GM12878 (cell line): ENCODE measurements around the gene CES4A. TPM values are rescaled to one million over a fixed set of nuclear protein-coding genes. Genes with fewer than 3 reads are reported as not detected.

Experiments
- ATAC-seq: fragments of 200-7000 bp; cut with Tn5 transposase; 3 replicates; pipeline ENCODE4 v1.9.1; 2020; ENCODE audit warnings: mild to moderate bottlenecking, moderate library complexity
- BruUV-seq: library from RNA; stranded (reverse); fragments of 400-500 nt; replicated peaks from 2 replicates; lab custom pipeline; 2021; lab: Mats Ljungman, UMichigan
- CTCF ChIA-PET: fragments of 300-600 bp; sonication (Branson Sonifier 250); formaldehyde crosslinking; extraction: SDS; loops from one replicate; lab custom pipeline; 2021; ENCODE audit warnings: inconsistent platforms; lab: Yijun Ruan, JAX
- POLR2A ChIA-PET: fragments of 350-600 bp; formaldehyde crosslinking; extraction: SDS; loops from one replicate; lab custom pipeline; 2021; ENCODE audit warnings: inconsistent platforms; lab: Charles Lee
- RAD21 ChIA-PET: fragments of 300-600 bp; sonication (Branson Sonifier 250); formaldehyde crosslinking; loops from one replicate; lab custom pipeline; 2023; ENCODE audit warnings: antibody characterized with exemption; ENCODE audit not compliant: unreplicated experiment; lab: Charles Lee
- SMC1A ChIA-PET: fragments of 300-600 bp; sonication (Branson Sonifier 250); formaldehyde crosslinking; loops from one replicate; lab custom pipeline; 2023; ENCODE audit not compliant: unreplicated experiment, uncharacterized antibody; lab: Charles Lee
- DNase-seq: peaks from one replicate; pipeline ENCODE4 v3.0.0-alpha.2; 2011; ENCODE audit warnings: low read depth, low spot score
- FAIRE-seq: peaks from 3 replicates; lab custom pipeline; 2011; peaks lifted over from hg19 to GRCh38; lab: Jason Lieb, UNC
- H2AFZ ChIP-seq: 2 replicates; pipeline ENCODE4 v1.6.0; 2011; ENCODE audit warnings: low read depth, low read length, control low read depth; ENCODE audit not compliant: control insufficient read depth
- H3K27ac ChIP-seq: 2 replicates; pipeline ENCODE4 v1.5.1; 2011; ENCODE audit warnings: control low read depth; ENCODE audit not compliant: control insufficient read depth, insufficient read depth
- H3K27me3 ChIP-seq, 2 experiments: replicated peaks in 1 of 2; 2 replicates each; pipeline versions ENCODE4 v1.6.0 to v1.6.1; 2011; ENCODE audit warnings: low read length in 1 of 2; ENCODE audit not compliant: control insufficient read depth in 2 of 2, insufficient read depth in 2 of 2
- H3K36me3 ChIP-seq, 2 experiments: 2 replicates each; pipeline ENCODE4 v1.5.1; 2011; ENCODE audit warnings: low read length in 1 of 2; ENCODE audit not compliant: control insufficient read depth in 2 of 2, insufficient read depth in 2 of 2
- H3K4me1 ChIP-seq: 2 replicates; pipeline ENCODE4 v1.6.1; 2011; ENCODE audit warnings: mild to moderate bottlenecking, low read length, moderate library complexity, mixed read lengths; ENCODE audit not compliant: control insufficient read depth, insufficient read depth
- H3K4me2 ChIP-seq: 2 replicates; pipeline ENCODE4 v1.6.0; 2011; ENCODE audit warnings: control low read depth; ENCODE audit not compliant: control insufficient read depth, insufficient read depth
- H3K4me3 ChIP-seq: fragments of 200-600 bp; sonication (generic); 2 replicates; pipeline ENCODE4 v1.5.1; 2016
- H3K79me2 ChIP-seq: 2 replicates; pipeline ENCODE4 v1.6.0; 2011; ENCODE audit warnings: low read length; ENCODE audit not compliant: control insufficient read depth, insufficient read depth
- H3K9ac ChIP-seq: 2 replicates; pipeline ENCODE4 v1.8.0; 2011; ENCODE audit warnings: low read length, control low read depth, mixed read lengths; ENCODE audit not compliant: control insufficient read depth, insufficient read depth
- H3K9me3 ChIP-seq: replicated peaks from 3 replicates; pipeline ENCODE4 v1.5.1; 2011; ENCODE audit warnings: mild to moderate bottlenecking, low read length; ENCODE audit not compliant: control insufficient read depth, insufficient read depth
- H4K20me1 ChIP-seq: 2 replicates; pipeline ENCODE4 v1.6.0; 2011; ENCODE audit not compliant: control insufficient read depth, insufficient read depth
- BACH1 ChIP-seq: fragments of 450-650 bp; IDR thresholded peaks from 2 replicates; pipeline ENCODE4 v1.6.1; 2017; ENCODE audit warnings: mild to moderate bottlenecking, borderline replicate concordance
- BMI1 ChIP-seq: fragments of 450-650 bp; IDR thresholded peaks from 2 replicates; pipeline ENCODE4 v1.6.1; 2016; ENCODE audit warnings: mild to moderate bottlenecking, moderate library complexity, borderline replicate concordance
- BRCA1 ChIP-seq: IDR thresholded peaks from 2 replicates; pipeline ENCODE4 v1.6.1; 2011; ENCODE audit warnings: low read depth, low read length, improper control_type of control experiment
- CHD2 ChIP-seq: IDR thresholded peaks from 2 replicates; pipeline ENCODE4 v1.6.1; 2011; ENCODE audit warnings: low read depth, low read length, improper control_type of control experiment, borderline replicate concordance
- ESRRA ChIP-seq: IDR thresholded peaks from 2 replicates; pipeline ENCODE4 v1.6.1; 2012; ENCODE audit warnings: mild to moderate bottlenecking, low read length, improper control_type of control experiment
- FOS ChIP-seq: IDR thresholded peaks from 3 replicates; pipeline ENCODE4 v1.6.1; 2011; ENCODE audit warnings: borderline replicate concordance; ENCODE audit not compliant: insufficient read length; ENCODE audit errors: extremely low read depth
- FOXK2 ChIP-seq: fragments of 450-650 bp; IDR thresholded peaks from 2 replicates; pipeline ENCODE4 v1.6.1; 2017; ENCODE audit warnings: mild to moderate bottlenecking, moderate library complexity
- MEF2A ChIP-seq: IDR thresholded peaks from 2 replicates; pipeline ENCODE4 v1.6.1; 2011; ENCODE audit warnings: low read depth, mild to moderate bottlenecking, low read length, moderate library complexity; ENCODE audit not compliant: insufficient read depth
- NBN ChIP-seq: fragments of 450-650 bp; IDR thresholded peaks from 2 replicates; pipeline ENCODE4 v1.6.1; 2016
- NFIC ChIP-seq: IDR thresholded peaks from 2 replicates; pipeline ENCODE4 v1.6.1; 2012; ENCODE audit warnings: low read depth, mild to moderate bottlenecking, inconsistent platforms, low read length, moderate library complexity
- NR2F1 ChIP-seq: fragments of 450-650 bp; conservative IDR thresholded peaks from 2 replicates; pipeline ENCODE4 v1.6.1; 2017; ENCODE audit warnings: mild to moderate bottlenecking
- PAX8 ChIP-seq: fragments of 450-650 bp; IDR thresholded peaks from 2 replicates; pipeline ENCODE4 v1.6.1; 2017; ENCODE audit warnings: mild to moderate bottlenecking, moderate library complexity
- RFX5 ChIP-seq: IDR thresholded peaks from 2 replicates; pipeline ENCODE4 v1.6.1; 2011; ENCODE audit warnings: low read depth, low read length, improper control_type of control experiment
- STAT1 ChIP-seq: fragments of 450-650 bp; conservative IDR thresholded peaks from 2 replicates; pipeline ENCODE4 v1.6.1; 2014; ENCODE audit warnings: antibody characterized with exemption, mild to moderate bottlenecking
- ZNF207 ChIP-seq: fragments of 450-650 bp; IDR thresholded peaks from 2 replicates; pipeline ENCODE4 v1.6.1; 2014; ENCODE audit warnings: antibody characterized with exemption, mild to moderate bottlenecking, borderline replicate concordance
- ZZZ3 ChIP-seq: IDR thresholded peaks from 2 replicates; pipeline ENCODE4 v1.6.1; 2011; ENCODE audit warnings: low read depth; ENCODE audit not compliant: control insufficient read depth, insufficient read length
- WGBS: methylation state at CpG from one replicate; pipeline ENCODE4 v1.1.6; 2016; ENCODE audit warnings: low lambda C conversion rate; ENCODE audit not compliant: insufficient replicate concordance, insufficient coverage; ENCODE audit errors: missing lambda C conversion rate; 5-methylcytosine and 5-hydroxymethylcytosine counted together
- in situ Hi-C: fragments of 300-500 bp; cut with MboI; formaldehyde crosslinking; loops from 9 replicates; pipeline ENCODE4 v1.14.3; 2018; ENCODE audit warnings: mixed read lengths
- intact Hi-C: fragments of 100-400 bp; cut with micrococcal nuclease; formaldehyde crosslinking; loops from one replicate; pipeline ENCODE4 v1.14.2; 2022; ENCODE audit not compliant: unreplicated experiment
- polyA plus RNA-seq, 11 experiments: library from polyadenylated mRNA; depleted of rRNA in 4 of 11; unstranded in 6 of 11; stranded (reverse) in 5 of 11; fragments of >200 nt; fragmentation: Nextera tagmentation in 4 of 11; fragmentation: Illumina TruSeq in 1 of 11; extraction: Ambion mirVana in 4 of 11; extraction: Trizol in 1 of 11; gene quantifications; 1 replicate in 1 of 11; 2 replicates in 10 of 11; pipeline versions ENCODE4 v1.2.1 to v1.2.3, GENCODE V29; 2011 to 2016; ENCODE audit warnings: inconsistent platforms in 2 of 11, missing spikeins in 2 of 11, low read depth in 1 of 11
- total RNA-seq, 4 experiments: library from RNA; depleted of rRNA in 3 of 4; stranded (reverse); fragments of >200 nt in 3 of 4; fragmentation: Illumina TruSeq in 1 of 4; extraction: Trizol in 1 of 4; gene quantifications; 2 replicates each; pipeline versions ENCODE4 v1.2.1 to v1.2.3, GENCODE V29; 2013 to 2021
- TF ChIP-seq, protein P1 (sequence below): IDR thresholded peaks from 2 replicates; pipeline ENCODE4 v1.6.1; 2011; ENCODE audit warnings: low read depth, low read length, improper control_type of control experiment, borderline replicate concordance
- TF ChIP-seq, protein P2 (sequence below): IDR thresholded peaks from 2 replicates; pipeline ENCODE4 v1.6.1; 2011; ENCODE audit warnings: borderline replicate concordance, low read depth, mild to moderate bottlenecking, moderate library complexity, low read length; ENCODE audit not compliant: insufficient read depth, poor library complexity, severe bottlenecking
- TF ChIP-seq, protein P3 (sequence below): fragments of 450-650 bp; IDR thresholded peaks from 2 replicates; pipeline ENCODE4 v1.6.1; 2017; ENCODE audit warnings: low read depth, mild to moderate bottlenecking, moderate library complexity

The CES4A gene
- total and polyA plus RNA-seq, 10 of the 15 experiments (the other 5 are each of a cell fraction or from before 2014, with no cell fraction given), result 0.05 to 5.0 (median 2.1) TPM

DNA sequence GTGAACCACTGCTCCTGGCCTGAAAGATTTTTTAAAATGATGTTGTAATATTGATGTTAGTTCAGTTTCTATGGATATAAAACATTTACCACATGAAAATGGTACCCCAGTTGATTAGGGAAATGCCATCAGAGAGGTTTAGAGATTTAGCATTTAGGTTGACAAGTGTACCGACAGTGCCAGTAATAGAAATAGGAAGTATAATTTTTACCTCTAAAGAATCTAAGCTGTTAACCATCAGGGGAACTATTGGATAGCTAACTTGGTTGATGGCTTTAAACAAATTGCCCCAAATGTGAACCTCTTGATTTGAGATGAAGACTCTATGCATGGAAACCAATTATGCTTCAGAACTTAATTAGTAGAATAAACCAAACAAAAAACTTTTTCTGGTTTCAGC, 47.0 kb downstream of the CES4A start:
- POLR2A ChIA-PET, result interaction anchor here (0.6 to 2.1 kb wide), 3 partner anchors 9 to 532 kb away, joined by 3 to 7 read pairs (median 4); no protein-coding TSS in a partner anchor
- Histone ChIP-seq H4K20me1 (no peaks in the 10 kb centered on the region), H3K4me2 (peak overlapping the region; percentile 44; the same call in 1 of the 2 replicates), H3K9ac (no peak overlapping the region), H3K79me2 (peaks cover 79% of the 10 kb centered on the region), H3K27me3 (no peaks in the 10 kb centered on the region), H3K4me1 (peaks cover 18% of the 10 kb centered on the region), H3K4me3 (no peak overlapping the region; the same call in 1 of the 2 replicates), H3K9me3 (no peaks in the 10 kb centered on the region), H2AFZ (no peak overlapping the region), H3K27ac (peak overlapping the region; percentile 21), H3K36me3 (peaks cover 0 to 9% of the 10 kb centered on the region in 2 experiments; a peak in 1 of 4 replicates)
- RAD21 ChIA-PET, result interaction anchor here (0.9 to 1.4 kb wide), 3 partner anchors 22 to 34 kb away, joined by 3 read pairs; no protein-coding TSS in a partner anchor
- DNase-seq (no peak), ATAC-seq (peak; percentile 54), FAIRE-seq (no peak)
- intact Hi-C loops, result no loop called here
- in situ Hi-C loops, result loop anchor here (25.0 kb wide), 1 partner anchor 498 kb away; no protein-coding TSS in a partner anchor
- no TSS peak for BruUV-seq
- 0% methylated on average over 1 of the region's 1 CpG for WGBS
- CTCF ChIA-PET, result interaction anchor here (1.3 to 2.1 kb wide), 3 partner anchors 17 to 135 kb away, joined by 3 to 7 read pairs (median 5); partner anchors contain the start of gene NOL3
- TF ChIP-seq NFIC (no peak), STAT1 (no peak), BMI1 (no peak), NR2F1 (no peak), PAX8 (no peak), ESRRA (no peak), FOS (no peak), NBN (no peak), ZNF207 (no peak), BACH1 (no peak), CHD2 (no peak), ZZZ3 (no peak), BRCA1 (no peak), MEF2A (no peak), RFX5 (no peak), FOXK2 (no peak)
- TF ChIP-seq, protein P1, sequence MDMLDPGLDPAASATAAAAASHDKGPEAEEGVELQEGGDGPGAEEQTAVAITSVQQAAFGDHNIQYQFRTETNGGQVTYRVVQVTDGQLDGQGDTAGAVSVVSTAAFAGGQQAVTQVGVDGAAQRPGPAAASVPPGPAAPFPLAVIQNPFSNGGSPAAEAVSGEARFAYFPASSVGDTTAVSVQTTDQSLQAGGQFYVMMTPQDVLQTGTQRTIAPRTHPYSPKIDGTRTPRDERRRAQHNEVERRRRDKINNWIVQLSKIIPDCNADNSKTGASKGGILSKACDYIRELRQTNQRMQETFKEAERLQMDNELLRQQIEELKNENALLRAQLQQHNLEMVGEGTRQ, result no peak
- TF ChIP-seq, protein P2, sequence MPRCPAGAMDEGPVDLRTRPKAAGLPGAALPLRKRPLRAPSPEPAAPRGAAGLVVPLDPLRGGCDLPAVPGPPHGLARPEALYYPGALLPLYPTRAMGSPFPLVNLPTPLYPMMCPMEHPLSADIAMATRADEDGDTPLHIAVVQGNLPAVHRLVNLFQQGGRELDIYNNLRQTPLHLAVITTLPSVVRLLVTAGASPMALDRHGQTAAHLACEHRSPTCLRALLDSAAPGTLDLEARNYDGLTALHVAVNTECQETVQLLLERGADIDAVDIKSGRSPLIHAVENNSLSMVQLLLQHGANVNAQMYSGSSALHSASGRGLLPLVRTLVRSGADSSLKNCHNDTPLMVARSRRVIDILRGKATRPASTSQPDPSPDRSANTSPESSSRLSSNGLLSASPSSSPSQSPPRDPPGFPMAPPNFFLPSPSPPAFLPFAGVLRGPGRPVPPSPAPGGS, result no peak
- TF ChIP-seq, protein P3, sequence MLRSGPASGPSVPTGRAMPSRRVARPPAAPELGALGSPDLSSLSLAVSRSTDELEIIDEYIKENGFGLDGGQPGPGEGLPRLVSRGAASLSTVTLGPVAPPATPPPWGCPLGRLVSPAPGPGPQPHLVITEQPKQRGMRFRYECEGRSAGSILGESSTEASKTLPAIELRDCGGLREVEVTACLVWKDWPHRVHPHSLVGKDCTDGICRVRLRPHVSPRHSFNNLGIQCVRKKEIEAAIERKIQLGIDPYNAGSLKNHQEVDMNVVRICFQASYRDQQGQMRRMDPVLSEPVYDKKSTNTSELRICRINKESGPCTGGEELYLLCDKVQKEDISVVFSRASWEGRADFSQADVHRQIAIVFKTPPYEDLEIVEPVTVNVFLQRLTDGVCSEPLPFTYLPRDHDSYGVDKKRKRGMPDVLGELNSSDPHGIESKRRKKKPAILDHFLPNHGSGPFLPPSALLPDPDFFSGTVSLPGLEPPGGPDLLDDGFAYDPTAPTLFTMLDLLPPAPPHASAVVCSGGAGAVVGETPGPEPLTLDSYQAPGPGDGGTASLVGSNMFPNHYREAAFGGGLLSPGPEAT, result no peak
- SMC1A ChIA-PET, result interaction anchor here (0.7 to 3.0 kb wide), 5 partner anchors 9 to 122 kb away, joined by 4 to 9 read pairs (median 4); no protein-coding TSS in a partner anchor
